Measurements from ENCODE around the gene EXD3.
"Not testable (repeated sequence)": the region's sequence is repeated elsewhere in the genome, so short reads cannot be mapped to it uniquely, and the experiment has no call there.

Gene EXD3

GRCh38 chr9:137459152-137459600, 36.2 kb upstream of the EXD3 start, which contains the start of gene NSMF:
NSMF (minus strand) TSS chr9:137459334; CDS start chr9:137459102, 232 bp downstream.
- peak; percentile 93 for DNase-seq (ENCODE audit: low spot score)

- no peak for DNase-seq (ENCODE audit: low spot score)
These were observed 35.5 kb upstream of the EXD3 start for GRCh38 chr9:137458194-137459151.

GRCh38 chr9:137457406-137458193, 34.6 kb upstream of the EXD3 start:
- DNase-seq (ENCODE audit: low spot score) = no peak

GRCh38 chr9:137456864-137457405, 34.0 kb upstream of the EXD3 start:
- DNase-seq (ENCODE audit: low spot score) = no peak

- DNase-seq (ENCODE audit: low spot score) = no peak
These were observed 33.3 kb upstream of the EXD3 start for GRCh38 chr9:137456061-137456863.

- no peak for DNase-seq (ENCODE audit: low spot score)
These were observed 32.5 kb upstream of the EXD3 start for GRCh38 chr9:137455359-137455991.

GRCh38 chr9:137454597-137455358, 31.8 kb upstream of the EXD3 start:
- DNase-seq (ENCODE audit: low spot score) = no peak

- peak; percentile 52 for DNase-seq (ENCODE audit: low spot score)
These were observed 31.2 kb upstream of the EXD3 start for GRCh38 chr9:137454145-137454596.

- DNase-seq (ENCODE audit: low spot score) = peak; percentile 63
These were observed 30.7 kb upstream of the EXD3 start for GRCh38 chr9:137453643-137454081.

GRCh38 chr9:137452761-137453642, 30.0 kb upstream of the EXD3 start:
- no peak for DNase-seq (ENCODE audit: low spot score)

- DNase-seq (ENCODE audit: low spot score) = no peak
These were observed 29.2 kb upstream of the EXD3 start for GRCh38 chr9:137452006-137452760.

- not testable (repeated sequence) for DNase-seq (ENCODE audit: low spot score)
These were observed 28.5 kb upstream of the EXD3 start for GRCh38 chr9:137451264-137452005.

- not testable (repeated sequence) for DNase-seq (ENCODE audit: low spot score)
These were observed 27.7 kb upstream of the EXD3 start for GRCh38 chr9:137450539-137451222.

- no peak for DNase-seq (ENCODE audit: low spot score)
These were observed 27.1 kb upstream of the EXD3 start for GRCh38 chr9:137449931-137450538.

- no peak for DNase-seq (ENCODE audit: low spot score)
These were observed 26.3 kb upstream of the EXD3 start for GRCh38 chr9:137449081-137449844.

GRCh38 chr9:137448602-137448962, 25.6 kb upstream of the EXD3 start:
- DNase-seq (ENCODE audit: low spot score) = no peak
